Keratinocyte (primary cell): ENCODE results near the gene ERG28. TPM values are rescaled to one million over a fixed set of nuclear protein-coding genes. Genes with fewer than 3 reads are reported as not detected.

Source experiments
- DNase-seq: peaks from one replicate; pipeline ENCODE4 v3.0.0-alpha.2; 2011; ENCODE audit warnings: low read depth, missing footprints, low spot score
- FAIRE-seq: peaks from 2 replicates; lab custom pipeline; 2011; peaks lifted over from hg19 to GRCh38; lab: Jason Lieb, UNC
- H2AFZ ChIP-seq: 2 replicates; pipeline ENCODE4 v1.6.0; 2012; ENCODE audit warnings: low read length, control low read depth, inconsistent platforms; ENCODE audit not compliant: control insufficient read depth
- H3K27ac ChIP-seq: 2 replicates; pipeline ENCODE4 v1.5.1; 2011; ENCODE audit warnings: low read length; ENCODE audit not compliant: control insufficient read depth, insufficient read depth
- H3K27me3 ChIP-seq: 3 replicates; pipeline ENCODE4 v1.6.0; 2011; ENCODE audit warnings: low read length; ENCODE audit not compliant: control insufficient read depth, insufficient read depth; ENCODE audit errors: extremely low read depth
- H3K36me3 ChIP-seq, 2 experiments: 2 replicates in 1 of 2; 3 replicates in 1 of 2; pipeline ENCODE4 v1.5.1; 2011; ENCODE audit warnings: low read length in 2 of 2, mild to moderate bottlenecking in 1 of 2; ENCODE audit not compliant: control insufficient read depth in 2 of 2, insufficient read depth in 2 of 2; ENCODE audit errors: extremely low read depth in 1 of 2
- H3K4me1 ChIP-seq: 3 replicates; pipeline ENCODE4 v1.5.1; 2011; ENCODE audit warnings: low read length; ENCODE audit not compliant: control insufficient read depth, insufficient read depth; ENCODE audit errors: extremely low read depth
- H3K4me2 ChIP-seq: 3 replicates; pipeline ENCODE4 v1.6.0; 2011; ENCODE audit warnings: low read depth, low read length; ENCODE audit not compliant: control insufficient read depth, insufficient read depth; ENCODE audit errors: extremely low read depth
- H3K4me3 ChIP-seq, 3 experiments: fragments of 200-600 bp in 1 of 3; sonication (generic) in 1 of 3; 2 replicates in 2 of 3; 3 replicates in 1 of 3; pipeline ENCODE4 v1.5.1; 2011 to 2016; ENCODE audit warnings: low read length in 3 of 3, mild to moderate bottlenecking in 3 of 3, control low read depth in 2 of 3, inconsistent platforms in 1 of 3, low read depth in 1 of 3, mixed read lengths in 1 of 3, mixed run types in 1 of 3, moderate library complexity in 1 of 3; ENCODE audit not compliant: control insufficient read depth in 2 of 3, insufficient read depth in 2 of 3; ENCODE audit errors: extremely low read depth in 1 of 3
- H3K79me2 ChIP-seq: 2 replicates; pipeline ENCODE4 v1.6.0; 2012; ENCODE audit warnings: low read length; ENCODE audit not compliant: control insufficient read depth, insufficient read depth
- H3K9ac ChIP-seq: 3 replicates; pipeline ENCODE4 v1.6.0; 2011; ENCODE audit warnings: low read length; ENCODE audit not compliant: control insufficient read depth, insufficient read depth; ENCODE audit errors: extremely low read depth
- H3K9me1 ChIP-seq: 3 replicates; pipeline ENCODE4 v1.6.0; 2011; ENCODE audit warnings: low read length; ENCODE audit not compliant: control insufficient read depth, insufficient read depth; ENCODE audit errors: extremely low read depth
- H3K9me3 ChIP-seq: 2 replicates; pipeline ENCODE4 v1.5.1; 2012; ENCODE audit warnings: low read depth, low read length; ENCODE audit not compliant: control insufficient read depth
- H4K20me1 ChIP-seq: 3 replicates; pipeline ENCODE4 v1.6.0; 2011; ENCODE audit warnings: low read length; ENCODE audit not compliant: control insufficient read depth, insufficient read depth; ENCODE audit errors: extremely low read depth
- EZH2 ChIP-seq: IDR thresholded peaks from one replicate; pipeline ENCODE4 v1.6.1; 2012; ENCODE audit warnings: inconsistent platforms, mild to moderate bottlenecking, low read length, moderate library complexity
- dilution Hi-C: fragments of 300-500 bp; cut with MboI; formaldehyde crosslinking; loops from one replicate; pipeline ENCODE4 v1.7.0; 2020; ENCODE audit warnings: low sequenced_read_pairs; ENCODE audit not compliant: extremely low pct_ligation_motif_present
- polyA plus RNA-seq, 5 experiments: library from polyadenylated mRNA; depleted of rRNA in 3 of 5; stranded (reverse) in 3 of 5; stranded (forward) in 1 of 5; unstranded in 1 of 5; fragments of >200 nt; gene quantifications; 1 replicate in 1 of 5; 2 replicates in 3 of 5; 3 replicates in 1 of 5; pipeline versions ENCODE4 v1.2.1 to v1.2.3, GENCODE V29; 2011 to 2012; ENCODE audit warnings: missing spikeins in 2 of 5, low read depth in 1 of 5, low replicate concordance in 1 of 5
- TF ChIP-seq, protein P1 (sequence below), 3 experiments: IDR thresholded peaks in 1 of 3; conservative IDR thresholded peaks in 1 of 3; optimal IDR thresholded peaks in 1 of 3; 2 replicates in 2 of 3; 3 replicates in 1 of 3; pipeline versions ENCODE3 to v1.5.1; 2011; ENCODE audit warnings: low read length in 3 of 3, mild to moderate bottlenecking in 3 of 3, moderate library complexity in 2 of 3, control low read depth in 1 of 3, inconsistent platforms in 1 of 3; ENCODE audit not compliant: insufficient read depth in 2 of 3; ENCODE audit errors: extremely low read depth in 1 of 3

The ERG28 gene
- polyA plus RNA-seq, 1 donor (not counting 4 experiments of a cell fraction or from before 2014, with no cell fraction given) = 59.8 TPM

GRCh38 chr14:75705014-75705413 is 44.3 kb upstream of the ERG28 start:
- FAIRE-seq (no peak), DNase-seq (no peak)
- Histone ChIP-seq H3K9me3 (no peaks in the 10 kb centered on the region), H3K27ac (no peak overlapping the region), H3K27me3 (no peaks in the 10 kb centered on the region), H3K9me1 (no peaks in the 10 kb centered on the region), H3K36me3 (peaks cover 6 to 9% of the 10 kb centered on the region in 2 experiments), H3K4me2 (no peak overlapping the region), H3K9ac (no peak overlapping the region), H2AFZ (no peak overlapping the region), H3K4me3 (no peak overlapping the region), H4K20me1 (no peaks in the 10 kb centered on the region), H3K4me1 (no peaks in the 10 kb centered on the region), H3K79me2 (no peaks in the 10 kb centered on the region)
- dilution Hi-C loops = no loop called here
- no peak for TF ChIP-seq EZH2
- TF ChIP-seq, protein P1, sequence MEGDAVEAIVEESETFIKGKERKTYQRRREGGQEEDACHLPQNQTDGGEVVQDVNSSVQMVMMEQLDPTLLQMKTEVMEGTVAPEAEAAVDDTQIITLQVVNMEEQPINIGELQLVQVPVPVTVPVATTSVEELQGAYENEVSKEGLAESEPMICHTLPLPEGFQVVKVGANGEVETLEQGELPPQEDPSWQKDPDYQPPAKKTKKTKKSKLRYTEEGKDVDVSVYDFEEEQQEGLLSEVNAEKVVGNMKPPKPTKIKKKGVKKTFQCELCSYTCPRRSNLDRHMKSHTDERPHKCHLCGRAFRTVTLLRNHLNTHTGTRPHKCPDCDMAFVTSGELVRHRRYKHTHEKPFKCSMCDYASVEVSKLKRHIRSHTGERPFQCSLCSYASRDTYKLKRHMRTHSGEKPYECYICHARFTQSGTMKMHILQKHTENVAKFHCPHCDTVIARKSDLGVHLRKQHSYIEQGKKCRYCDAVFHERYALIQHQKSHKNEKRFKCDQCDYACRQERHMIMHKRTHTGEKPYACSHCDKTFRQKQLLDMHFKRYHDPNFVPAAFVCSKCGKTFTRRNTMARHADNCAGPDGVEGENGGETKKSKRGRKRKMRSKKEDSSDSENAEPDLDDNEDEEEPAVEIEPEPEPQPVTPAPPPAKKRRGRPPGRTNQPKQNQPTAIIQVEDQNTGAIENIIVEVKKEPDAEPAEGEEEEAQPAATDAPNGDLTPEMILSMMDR (optimal IDR thresholded peaks at IDR 0.05 in 1 of 3, IDR thresholded peaks at IDR 0.05 in 1 of 3, conservative IDR thresholded peaks at IDR 0.05 in 1 of 3; ENCODE audit: extremely low read depth in 1 of 3, insufficient read depth in 2 of 3, low read length in 3 of 3) = no peak

DNA sequence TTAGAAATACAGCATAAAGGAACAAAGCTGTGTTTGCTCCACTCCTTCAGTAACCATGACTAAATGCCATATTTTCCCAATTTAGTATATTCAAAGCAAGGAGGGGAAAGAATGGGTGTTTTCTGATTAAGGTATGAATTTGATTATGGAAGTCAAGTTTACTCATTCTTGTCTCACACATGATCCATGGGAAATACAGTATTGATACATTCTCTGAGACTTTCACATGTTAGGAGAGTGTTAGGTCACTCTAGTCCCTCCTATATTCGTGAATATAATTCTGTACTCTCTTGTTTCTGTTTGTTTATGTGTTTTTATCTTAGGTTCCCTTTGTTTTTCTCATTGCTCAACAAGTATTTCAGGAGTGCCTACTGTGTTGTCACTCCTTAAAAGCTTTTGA is 42.8 kb upstream of the ERG28 start:
- Histone ChIP-seq H3K9me1 (no peaks in the 10 kb centered on the region), H3K9ac (no peak overlapping the region), H3K4me2 (no peak overlapping the region), H3K4me1 (no peaks in the 10 kb centered on the region), H3K27ac (no peak overlapping the region), H3K36me3 (peaks cover 9 to 11% of the 10 kb centered on the region in 2 experiments), H2AFZ (no peak overlapping the region), H4K20me1 (no peaks in the 10 kb centered on the region), H3K4me3 (no peak overlapping the region), H3K9me3 (no peaks in the 10 kb centered on the region), H3K27me3 (no peaks in the 10 kb centered on the region), H3K79me2 (no peaks in the 10 kb centered on the region)
- dilution Hi-C loops = no loop called here
- FAIRE-seq (no peak), DNase-seq (no peak)
- no peak for TF ChIP-seq EZH2
- TF ChIP-seq, protein P1 (optimal IDR thresholded peaks at IDR 0.05 in 1 of 3, IDR thresholded peaks at IDR 0.05 in 1 of 3, conservative IDR thresholded peaks at IDR 0.05 in 1 of 3; ENCODE audit: extremely low read depth in 1 of 3, insufficient read depth in 2 of 3, low read length in 3 of 3) = no peak
